Fibroblast of lung (primary cell): Measurements from ENCODE around the gene STRBP. TPM values are rescaled to one million over a fixed set of nuclear protein-coding genes. Genes with fewer than 3 reads are reported as not detected.

Experiments used
- DNase-seq, 2 donors: peaks; one replicate each; pipeline versions ENCODE4 v3.0.0 to v3.0.0-alpha.2; 2010; ENCODE audit warnings: low read depth in 2 of 2
- H2AFZ ChIP-seq: 2 replicates; pipeline ENCODE4 v1.5.1; 2012; ENCODE audit warnings: low read length, control low read depth, inconsistent platforms
- H3K27ac ChIP-seq: 2 replicates; pipeline ENCODE4 v1.5.1; 2011; ENCODE audit warnings: low read length, control low read depth; ENCODE audit not compliant: insufficient read depth
- H3K27me3 ChIP-seq: 2 replicates; pipeline ENCODE4 v1.5.1; 2011; ENCODE audit warnings: mild to moderate bottlenecking, low read length; ENCODE audit not compliant: control insufficient read depth, insufficient read depth
- H3K36me3 ChIP-seq: 2 replicates; pipeline ENCODE4 v1.5.1; 2011; ENCODE audit warnings: low read length; ENCODE audit not compliant: control insufficient read depth, insufficient read depth
- H3K4me1 ChIP-seq: 2 replicates; pipeline ENCODE4 v1.5.1; 2011; ENCODE audit warnings: low read length; ENCODE audit not compliant: control insufficient read depth, insufficient read depth; ENCODE audit errors: extremely low read depth
- H3K4me2 ChIP-seq: 2 replicates; pipeline ENCODE4 v1.5.1; 2011; ENCODE audit warnings: low read length, control low read depth; ENCODE audit not compliant: insufficient read depth; ENCODE audit errors: extremely low read depth
- H3K4me3 ChIP-seq, 4 experiments: fragments of 200-600 bp in 1 of 4; sonication (generic) in 1 of 4; replicated peaks in 1 of 4; 2 replicates each; pipeline ENCODE4 v1.5.1; 2011 to 2016; ENCODE audit warnings: low read length in 4 of 4, low read depth in 3 of 4, mild to moderate bottlenecking in 3 of 4, control low read depth in 2 of 4, inconsistent platforms in 1 of 4, mixed read lengths in 1 of 4; ENCODE audit not compliant: insufficient read depth in 1 of 4; ENCODE audit errors: control extremely low read depth in 1 of 4
- H3K79me2 ChIP-seq: 2 replicates; pipeline ENCODE4 v1.5.1; 2012; ENCODE audit warnings: mild to moderate bottlenecking, low read length, inconsistent platforms; ENCODE audit not compliant: control insufficient read depth, insufficient read depth
- H3K9ac ChIP-seq: 2 replicates; pipeline ENCODE4 v1.5.1; 2011; ENCODE audit warnings: mild to moderate bottlenecking, low read length, control low read depth; ENCODE audit not compliant: insufficient read depth
- H3K9me3 ChIP-seq: 2 replicates; pipeline ENCODE4 v1.5.1; 2012; ENCODE audit warnings: low read depth, low read length; ENCODE audit not compliant: control insufficient read depth, insufficient read depth
- H4K20me1 ChIP-seq: 2 replicates; pipeline ENCODE4 v1.5.1; 2011; ENCODE audit warnings: low read length; ENCODE audit not compliant: control insufficient read depth, insufficient read depth; ENCODE audit errors: extremely low read depth
- CTCF ChIP-seq, 2 donors: IDR thresholded peaks in 1 of 2; conservative IDR thresholded peaks in 1 of 2; 1 replicate in 1 of 2; 2 replicates in 1 of 2; pipeline ENCODE4 v1.5.1; 2011 to 2012; ENCODE audit warnings: low read length in 2 of 2, control low read depth in 1 of 2, inconsistent platforms in 1 of 2, low read depth in 1 of 2, mild to moderate bottlenecking in 1 of 2
- EZH2 ChIP-seq: IDR thresholded peaks from 2 replicates; pipeline ENCODE4 v1.5.1; 2012; ENCODE audit warnings: low read length, control low read depth, mild to moderate bottlenecking; ENCODE audit errors: missing control alignments
- polyA plus RNA-seq, 2 donors: library from polyadenylated mRNA; depleted of rRNA in 1 of 2; stranded (reverse) in 1 of 2; unstranded in 1 of 2; fragments of >200 nt; gene quantifications; 2 replicates each; pipeline ENCODE4 v1.2.1, GENCODE V29; 2011 to 2012; ENCODE audit warnings: missing spikeins in 1 of 2
- total RNA-seq: library from RNA; depleted of rRNA; stranded (reverse); fragments of >200 nt; gene quantifications from 2 replicates; pipeline ENCODE4 v1.2.1, GENCODE V29; 2014

The STRBP gene
- total and polyA plus RNA-seq, 2 donors (not counting 1 experiment from before 2014, with no cell fraction given) = 3.3 to 5.9 TPM

DNA sequence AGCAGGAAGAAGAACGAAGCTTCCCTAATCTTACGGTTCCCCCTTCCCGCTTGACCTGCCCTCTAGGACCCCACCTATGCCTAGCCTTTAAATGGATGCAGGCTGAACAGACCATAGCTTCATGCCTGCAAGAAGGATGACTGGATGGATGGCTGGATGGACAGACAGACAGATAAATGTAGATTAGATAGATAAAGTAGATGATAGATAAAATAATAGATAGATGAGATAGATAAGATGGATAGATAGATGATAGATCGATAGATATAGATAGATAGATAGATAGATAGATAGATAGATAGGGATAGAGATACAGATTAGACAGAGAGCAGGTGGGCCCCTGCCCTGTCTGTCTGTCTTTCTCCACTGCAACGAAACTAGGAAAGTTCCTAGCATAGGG, 162.9 kb downstream of the STRBP start:
- Histone ChIP-seq H3K27ac (no peak overlapping the region), H3K9me3 (no peaks in the 10 kb centered on the region), H3K4me2 (no peak overlapping the region), H3K27me3 (no peaks in the 10 kb centered on the region), H3K4me1 (no peaks in the 10 kb centered on the region), H2AFZ (no peak overlapping the region), H3K4me3 (no peak overlapping the region), H3K79me2 (no peaks in the 10 kb centered on the region), H3K36me3 (peaks cover 15% of the 10 kb centered on the region), H3K9ac (no peak overlapping the region), H4K20me1 (no peaks in the 10 kb centered on the region)
- no peak for DNase-seq
- no peak for TF ChIP-seq EZH2
- TF ChIP-seq CTCF (conservative IDR thresholded peaks at IDR 0.05 in 1 of 2, IDR thresholded peaks at IDR 0.05 in 1 of 2; ENCODE audit: low read depth in 1 of 2, low read length in 2 of 2) = no peak

- Histone ChIP-seq H3K9me3 (no peaks in the 10 kb centered on the region), H3K36me3 (peaks cover 15% of the 10 kb centered on the region)
- TF ChIP-seq EZH2 = no peak
- TF ChIP-seq CTCF (conservative IDR thresholded peaks at IDR 0.05 in 1 of 2, IDR thresholded peaks at IDR 0.05 in 1 of 2; ENCODE audit: low read depth in 1 of 2, low read length in 2 of 2) = no peak
These were observed 163.6 kb downstream of the STRBP start for GRCh38 chr9:123104807-123105206.

GRCh38 chr9:123102375-123103113, 165.8 kb downstream of the STRBP start:
- no peak overlapping the region for H3K4me2 ChIP-seq
- no peaks in the 10 kb centered on the region for H4K20me1 ChIP-seq
- peak in 1 of 2 donors; percentile 17 for DNase-seq
- H3K27me3 ChIP-seq = no peaks in the 10 kb centered on the region
- no peak overlapping the region for H3K4me3 ChIP-seq
- no peak overlapping the region for H3K9ac ChIP-seq
- H3K9me3 ChIP-seq = no peaks in the 10 kb centered on the region
- H2AFZ ChIP-seq = no peak overlapping the region
- TF ChIP-seq CTCF (conservative IDR thresholded peaks at IDR 0.05 in 1 of 2, IDR thresholded peaks at IDR 0.05 in 1 of 2; ENCODE audit: low read depth in 1 of 2, low read length in 2 of 2) (peak; percentile 16 to 31), EZH2 (no peak)
- no peaks in the 10 kb centered on the region for H3K4me1 ChIP-seq
- peaks cover 23% of the 10 kb centered on the region for H3K36me3 ChIP-seq
- H3K79me2 ChIP-seq = no peaks in the 10 kb centered on the region
- no peak overlapping the region for H3K27ac ChIP-seq

More at GRCh38 chr9:123104807-123105206, 163.6 kb downstream of the STRBP start:
- Histone ChIP-seq H3K9ac (no peak overlapping the region), H3K4me2 (no peak overlapping the region), H3K4me1 (no peaks in the 10 kb centered on the region), H2AFZ (no peak overlapping the region), H3K27ac (no peak overlapping the region), H3K4me3 (no peak overlapping the region), H3K79me2 (no peaks in the 10 kb centered on the region), H3K27me3 (no peaks in the 10 kb centered on the region), H4K20me1 (no peaks in the 10 kb centered on the region)
- DNase-seq = no peak
